ENCODE data around the gene PPP1R1A. TPM values are rescaled to one million over a fixed set of nuclear protein-coding genes. Genes with fewer than 3 reads are reported as not detected.

Gene PPP1R1A
- not detected for total RNA-seq
- total RNA-seq = 0 reads per million in 2 donors

GRCh38 chr12:54588110-54588889, at the start of gene PPP1R1A:
Gene PPP1R1A, minus strand, starts transcription at chr12:54588659. Its CDS starts 171 bp downstream, at chr12:54588488.
- H3K4me1 Mint-ChIP-seq = peaks cover 12% of the 10 kb centered on the region
- peaks cover 88% of the 10 kb centered on the region for H3K27me3 Mint-ChIP-seq
- H3K36me3 Mint-ChIP-seq (ENCODE audit: low read depth) = peaks cover 14% of the 10 kb centered on the region
- no peak for ATAC-seq
- no peak within 1 kb of the TSS for H3K27ac Mint-ChIP-seq
- no peaks in the 10 kb centered on the region for H3K9me3 ChIP-seq (ENCODE audit: control insufficient read depth, low read length, poor library complexity, severe bottlenecking)
- no peak for DNase-seq
- peak within 1 kb of the TSS; percentile 83 for H3K4me3 Mint-ChIP-seq

GRCh38 chr12:54634795-54635194, 46.3 kb upstream of the PPP1R1A start, which contains the start of gene LACRT:
Gene LACRT, minus strand, starts transcription at chr12:54634895. Its CDS starts 54 bp downstream, at chr12:54634841.
- DNase-seq = no peak

GRCh38 chr12:54631988-54632728, 43.7 kb upstream of the PPP1R1A start:
- Mint-ChIP-seq H3K4me1 (peaks cover 9% of the 10 kb centered on the region), H3K27me3 (peaks cover 70% of the 10 kb centered on the region), H3K27ac (no peak overlapping the region), H3K4me3 (no peak overlapping the region), H3K36me3 (ENCODE audit: low read depth) (peaks cover 3% of the 10 kb centered on the region)
- H3K9me3 ChIP-seq (ENCODE audit: control insufficient read depth, low read length, poor library complexity, severe bottlenecking) = no peaks in the 10 kb centered on the region
- no peak for ATAC-seq
- DNase-seq = no peak

More at GRCh38 chr12:54634795-54635194, 46.3 kb upstream of the PPP1R1A start, which contains the start of gene LACRT:
- peaks cover 57% of the 10 kb centered on the region for H3K27me3 Mint-ChIP-seq
- no peak within 1 kb of the TSS for H3K27ac Mint-ChIP-seq
- H3K36me3 Mint-ChIP-seq (ENCODE audit: low read depth) = peaks cover 3% of the 10 kb centered on the region
- H3K4me1 Mint-ChIP-seq = peaks cover 9% of the 10 kb centered on the region
- ATAC-seq = no peak
- H3K9me3 ChIP-seq (ENCODE audit: control insufficient read depth, low read length, poor library complexity, severe bottlenecking) = no peaks in the 10 kb centered on the region
- H3K4me3 Mint-ChIP-seq = no peak within 1 kb of the TSS

- Mint-ChIP-seq H3K27me3 (peaks cover 65% of the 10 kb centered on the region), H3K4me3 (no peak overlapping the region), H3K36me3 (ENCODE audit: low read depth) (peaks cover 3% of the 10 kb centered on the region), H3K4me1 (peaks cover 9% of the 10 kb centered on the region), H3K27ac (no peak overlapping the region)
- DNase-seq (no peak), ATAC-seq (no peak)
- H3K9me3 ChIP-seq (ENCODE audit: control insufficient read depth, low read length, poor library complexity, severe bottlenecking) = no peaks in the 10 kb centered on the region
Measured at GRCh38 chr12:54631551-54631950, 43.1 kb upstream of the PPP1R1A start.

DNA sequence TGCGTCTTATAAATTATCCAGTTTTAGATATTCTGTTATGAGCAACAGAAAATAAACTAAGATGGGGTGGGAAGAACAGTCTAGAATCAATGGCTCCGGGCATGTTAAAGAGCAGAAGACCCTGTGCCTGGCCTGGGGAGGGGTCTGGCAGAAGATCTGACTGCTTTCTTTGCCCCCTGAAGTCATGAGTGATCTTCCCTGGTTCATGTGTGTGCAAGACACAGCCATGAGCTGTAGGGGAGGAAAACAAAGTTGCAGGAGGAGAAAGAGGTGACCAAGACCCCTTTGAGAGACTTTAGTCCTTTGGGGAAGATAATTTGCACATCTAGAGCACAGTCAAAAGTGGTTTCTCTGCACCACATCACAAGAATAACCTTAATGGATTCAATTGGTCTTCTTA, 41.5 kb upstream of the PPP1R1A start:
- peaks cover 9% of the 10 kb centered on the region for H3K4me1 Mint-ChIP-seq
- H3K36me3 Mint-ChIP-seq (ENCODE audit: low read depth) = peaks cover 3% of the 10 kb centered on the region
- H3K27ac Mint-ChIP-seq = no peak overlapping the region
- H3K27me3 Mint-ChIP-seq = peaks cover 53% of the 10 kb centered on the region
- no peak for DNase-seq
- no peaks in the 10 kb centered on the region for H3K9me3 ChIP-seq (ENCODE audit: control insufficient read depth, low read length, poor library complexity, severe bottlenecking)
- ATAC-seq = no peak
- no peak overlapping the region for H3K4me3 Mint-ChIP-seq

- Mint-ChIP-seq H3K27me3 (peaks cover 49% of the 10 kb centered on the region), H3K36me3 (ENCODE audit: low read depth) (peaks cover 3% of the 10 kb centered on the region), H3K4me1 (peaks cover 9% of the 10 kb centered on the region), H3K27ac (no peak overlapping the region), H3K4me3 (no peak overlapping the region)
- no peaks in the 10 kb centered on the region for H3K9me3 ChIP-seq (ENCODE audit: control insufficient read depth, low read length, poor library complexity, severe bottlenecking)
- DNase-seq (no peak), ATAC-seq (no peak)
Measured at GRCh38 chr12:54628186-54628846, 39.9 kb upstream of the PPP1R1A start.

DNA sequence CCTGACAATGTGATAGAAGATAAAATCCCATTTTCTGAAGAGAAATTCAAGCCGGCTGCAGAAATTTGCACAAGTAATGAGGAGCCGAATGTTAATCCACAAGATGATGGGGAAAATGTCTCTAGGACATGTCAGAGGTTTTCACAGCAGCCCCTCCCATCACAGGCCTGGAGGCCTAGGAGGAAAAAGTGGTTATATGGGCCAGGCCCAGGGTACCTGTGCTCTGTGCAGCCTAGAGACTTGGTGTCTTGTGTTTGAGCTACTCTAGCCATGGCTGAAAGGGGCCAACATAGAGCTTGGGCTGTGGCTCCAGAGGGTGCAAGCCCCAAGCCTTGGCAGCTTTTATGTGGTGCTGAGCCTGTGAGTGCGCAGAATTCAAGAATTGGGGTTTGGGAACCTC, 38.8 kb upstream of the PPP1R1A start:
- Mint-ChIP-seq H3K27ac (no peak overlapping the region), H3K27me3 (peaks cover 49% of the 10 kb centered on the region), H3K36me3 (ENCODE audit: low read depth) (peaks cover 3% of the 10 kb centered on the region), H3K4me3 (no peak overlapping the region), H3K4me1 (peaks cover 4% of the 10 kb centered on the region)
- DNase-seq (no peak), ATAC-seq (no peak)
- H3K9me3 ChIP-seq (ENCODE audit: control insufficient read depth, low read length, poor library complexity, severe bottlenecking) = no peaks in the 10 kb centered on the region

DNA sequence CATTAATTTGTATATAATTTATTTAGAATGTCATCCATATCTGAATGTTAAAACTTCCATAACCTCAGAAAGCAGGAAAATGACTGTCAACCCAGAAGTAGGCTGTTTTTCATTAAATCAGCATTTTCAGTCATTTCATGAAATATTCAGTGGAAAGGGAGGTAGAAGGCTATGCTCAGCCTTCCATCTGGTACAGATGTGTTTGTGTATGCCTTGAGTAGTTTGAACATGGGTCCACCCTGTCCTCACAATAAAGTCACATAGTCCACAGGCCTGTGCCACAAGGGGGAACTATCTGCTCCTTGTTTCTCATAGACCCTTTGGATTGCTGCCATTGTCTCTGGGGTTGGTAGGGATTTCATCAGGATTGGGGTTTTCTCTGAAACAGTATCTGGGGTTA, 37.1 kb upstream of the PPP1R1A start:
- Mint-ChIP-seq H3K27me3 (peaks cover 58% of the 10 kb centered on the region), H3K27ac (no peak overlapping the region), H3K4me1 (peaks cover 2% of the 10 kb centered on the region), H3K4me3 (no peak overlapping the region), H3K36me3 (ENCODE audit: low read depth) (no peaks in the 10 kb centered on the region)
- H3K9me3 ChIP-seq (ENCODE audit: control insufficient read depth, low read length, poor library complexity, severe bottlenecking) = no peaks in the 10 kb centered on the region
- DNase-seq = no peak
- no peak for ATAC-seq

- Mint-ChIP-seq H3K4me1 (peaks cover 2% of the 10 kb centered on the region), H3K36me3 (ENCODE audit: low read depth) (no peaks in the 10 kb centered on the region), H3K27ac (no peak overlapping the region), H3K4me3 (no peak overlapping the region), H3K27me3 (peaks cover 50% of the 10 kb centered on the region)
- H3K9me3 ChIP-seq (ENCODE audit: control insufficient read depth, low read length, poor library complexity, severe bottlenecking) = no peaks in the 10 kb centered on the region
- ATAC-seq = no peak
- no peak for DNase-seq
Measured at GRCh38 chr12:54624315-54625279, 36.1 kb upstream of the PPP1R1A start.

GRCh38 chr12:54622463-54623183, 34.2 kb upstream of the PPP1R1A start:
- Mint-ChIP-seq H3K36me3 (ENCODE audit: low read depth) (no peaks in the 10 kb centered on the region), H3K4me3 (no peak overlapping the region), H3K27ac (no peak overlapping the region), H3K4me1 (peaks cover 4% of the 10 kb centered on the region), H3K27me3 (peaks cover 49% of the 10 kb centered on the region)
- no peak for ATAC-seq
- DNase-seq = no peak
- H3K9me3 ChIP-seq (ENCODE audit: control insufficient read depth, low read length, poor library complexity, severe bottlenecking) = no peaks in the 10 kb centered on the region

DNA sequence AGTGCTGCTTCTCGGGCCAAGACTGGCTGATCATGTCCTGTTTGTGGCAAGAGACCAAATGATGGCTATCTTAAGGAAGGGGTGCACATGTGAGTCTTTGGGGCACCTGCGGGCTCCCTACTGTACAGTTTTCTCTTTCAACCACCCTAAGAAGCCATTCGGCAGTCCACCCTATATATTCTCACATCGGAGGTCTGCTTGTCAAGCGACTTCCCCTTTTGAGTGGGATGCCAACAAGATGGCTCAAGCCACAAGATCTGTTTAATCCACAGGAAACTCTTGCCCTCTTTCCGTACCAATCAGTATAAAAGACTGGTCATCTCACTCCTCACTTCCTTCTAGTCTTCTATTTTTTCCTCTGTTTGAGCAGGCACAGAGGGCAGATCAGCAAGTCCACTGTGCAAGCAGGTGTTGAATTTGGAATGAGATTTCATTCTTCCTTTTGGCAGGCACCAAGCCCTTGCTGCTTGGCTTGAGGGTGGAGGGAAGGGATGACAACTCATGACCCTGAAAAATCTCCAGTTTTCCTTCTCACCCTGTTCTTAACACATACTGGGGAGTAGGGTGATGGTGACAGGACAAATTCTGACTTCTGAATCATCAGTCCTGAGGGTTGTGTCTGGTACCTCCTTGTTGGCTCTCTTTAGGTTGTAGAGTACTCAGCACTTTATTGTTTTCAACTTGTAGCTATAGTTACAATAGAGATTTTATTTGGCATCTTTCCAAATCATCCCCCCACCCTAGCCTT, 28.6 kb upstream of the PPP1R1A start:
- no peak overlapping the region for H3K4me3 Mint-ChIP-seq
- H3K36me3 Mint-ChIP-seq (ENCODE audit: low read depth) = peaks cover 2% of the 10 kb centered on the region
- no peaks in the 10 kb centered on the region for H3K9me3 ChIP-seq (ENCODE audit: control insufficient read depth, low read length, poor library complexity, severe bottlenecking)
- no peak for ATAC-seq
- H3K4me1 Mint-ChIP-seq = peaks cover 10% of the 10 kb centered on the region
- H3K27me3 Mint-ChIP-seq = peaks cover 78% of the 10 kb centered on the region
- DNase-seq = no peak
- no peak overlapping the region for H3K27ac Mint-ChIP-seq
